GM23338 (cell line): ENCODE data around the gene RAB11FIP4. TPM values are rescaled to one million over a fixed set of nuclear protein-coding genes. Genes with fewer than 3 reads are reported as not detected.
A peak's percentile ranks its signal among the peaks of the same experiment; 100 is the strongest.

Source experiments
- ATAC-seq: fragments of 200-7000 bp; cut with Tn5 transposase; 3 replicates; pipeline ENCODE4 v1.9.1; 2020
- DNase-seq: peaks from one replicate; pipeline ENCODE4 v3.0.0-alpha.2; 2015; ENCODE audit warnings: low spot score
- H2AFZ ChIP-seq: fragments of 200-600 bp; sonication (generic); 2 replicates; pipeline ENCODE4 v1.8.0; 2016; ENCODE audit warnings: antibody characterized with exemption, mild to moderate bottlenecking, moderate library complexity
- H3F3A ChIP-seq: fragments of 200-600 bp; sonication (generic); replicated peaks from 2 replicates; pipeline ENCODE4 v1.8.0; 2017; ENCODE audit warnings: antibody characterized with exemption, mixed run types, low read depth
- H3K27ac ChIP-seq: fragments of 200-600 bp; sonication (generic); 2 replicates; pipeline ENCODE4 v1.6.1; 2016; ENCODE audit warnings: low read depth
- H3K27me3 ChIP-seq: fragments of 200-600 bp; sonication (generic); 2 replicates; pipeline ENCODE4 v1.8.0; 2016; ENCODE audit warnings: mild to moderate bottlenecking, mixed run types, moderate library complexity; ENCODE audit not compliant: insufficient read depth
- H3K36me3 ChIP-seq: fragments of 200-600 bp; sonication (generic); 2 replicates; pipeline ENCODE4 v1.8.0; 2016; ENCODE audit warnings: mild to moderate bottlenecking; ENCODE audit not compliant: insufficient read depth
- H3K4me1 ChIP-seq: fragments of 200-600 bp; sonication (generic); 2 replicates; pipeline ENCODE4 v1.8.0; 2016; ENCODE audit warnings: mild to moderate bottlenecking, moderate library complexity; ENCODE audit not compliant: insufficient read depth
- H3K4me2 ChIP-seq: fragments of 200-600 bp; sonication (generic); 2 replicates; pipeline ENCODE4 v1.7.1; 2017; ENCODE audit warnings: mixed run types
- H3K4me3 ChIP-seq: fragments of 200-600 bp; sonication (generic); 2 replicates; pipeline ENCODE4 v1.6.1; 2016; ENCODE audit warnings: mixed run types
- H3K79me2 ChIP-seq: fragments of 200-600 bp; sonication (generic); replicated peaks from 2 replicates; pipeline ENCODE4 v1.8.0; 2017; ENCODE audit warnings: mild to moderate bottlenecking; ENCODE audit not compliant: insufficient read depth
- H3K9me2 ChIP-seq: fragments of 200-600 bp; sonication (generic); 2 replicates; pipeline ENCODE4 v1.8.0; 2017; ENCODE audit not compliant: insufficient read depth
- H4K20me1 ChIP-seq: fragments of 200-600 bp; sonication (generic); replicated peaks from 2 replicates; pipeline ENCODE4 v1.8.0; 2017; ENCODE audit warnings: mild to moderate bottlenecking; ENCODE audit not compliant: insufficient read depth
- H3K27ac Mint-ChIP-seq: 2 replicates; pipeline ENCODE4 v1.8.0; 2020; ENCODE audit warnings: inconsistent platforms, mild to moderate bottlenecking, moderate library complexity, mixed read lengths
- H3K27me3 Mint-ChIP-seq: 3 replicates; pipeline ENCODE4 v1.8.0; 2022; ENCODE audit warnings: low read depth, mild to moderate bottlenecking, moderate library complexity, mixed read lengths, inconsistent platforms; ENCODE audit not compliant: insufficient read depth, poor library complexity
- H3K36me3 Mint-ChIP-seq: 3 replicates; pipeline ENCODE4 v1.8.0; 2021; ENCODE audit warnings: low read depth, mild to moderate bottlenecking, inconsistent platforms, moderate library complexity, mixed read lengths
- H3K4me1 Mint-ChIP-seq: 3 replicates; pipeline ENCODE4 v1.8.0; 2020; ENCODE audit warnings: mild to moderate bottlenecking, inconsistent platforms, mixed read lengths
- H3K4me3 Mint-ChIP-seq: 3 replicates; pipeline ENCODE4 v1.8.0; 2021; ENCODE audit warnings: moderate library complexity, mild to moderate bottlenecking, inconsistent platforms, mixed read lengths
- H3K9me3 Mint-ChIP-seq: 3 replicates; pipeline ENCODE4 v1.8.0; 2020; ENCODE audit warnings: moderate library complexity, mild to moderate bottlenecking, inconsistent platforms, mixed read lengths
- polyA plus RNA-seq: library from polyadenylated mRNA; unstranded; fragments of >200 nt; fragmentation: Nextera tagmentation; extraction: Ambion mirVana; gene quantifications from 2 replicates; pipeline ENCODE4 v1.2.1, GENCODE V29; 2016
- total RNA-seq: library from RNA; depleted of rRNA; stranded (reverse); fragments of >200 nt; shearing (Covaris generic); gene quantifications from 2 replicates; pipeline ENCODE4 v1.2.3, GENCODE V29; 2014
- TF ChIP-seq, protein P1 (sequence below), 2 experiments: fragments of 200-600 bp in 1 of 2; sonication (generic) in 1 of 2; conservative IDR thresholded peaks; 2 replicates each; pipeline versions ENCODE4 v1.5.1 to v1.6.1; 2016 to 2017; ENCODE audit warnings: antibody characterized with exemption in 2 of 2, low read depth in 2 of 2, mild to moderate bottlenecking in 2 of 2, moderate library complexity in 1 of 2
- TF ChIP-seq, protein P2 (sequence below): fragments of 250-450 bp; sonication (Bioruptor Pico); IDR thresholded peaks from 2 replicates; pipeline ENCODE4 v1.5.0; 2020; ENCODE audit warnings: mild to moderate bottlenecking, moderate library complexity

RAB11FIP4 gene
- total and polyA plus RNA-seq, 2 experiments from 2014 or later = 26.0 to 65.6 TPM

DNA sequence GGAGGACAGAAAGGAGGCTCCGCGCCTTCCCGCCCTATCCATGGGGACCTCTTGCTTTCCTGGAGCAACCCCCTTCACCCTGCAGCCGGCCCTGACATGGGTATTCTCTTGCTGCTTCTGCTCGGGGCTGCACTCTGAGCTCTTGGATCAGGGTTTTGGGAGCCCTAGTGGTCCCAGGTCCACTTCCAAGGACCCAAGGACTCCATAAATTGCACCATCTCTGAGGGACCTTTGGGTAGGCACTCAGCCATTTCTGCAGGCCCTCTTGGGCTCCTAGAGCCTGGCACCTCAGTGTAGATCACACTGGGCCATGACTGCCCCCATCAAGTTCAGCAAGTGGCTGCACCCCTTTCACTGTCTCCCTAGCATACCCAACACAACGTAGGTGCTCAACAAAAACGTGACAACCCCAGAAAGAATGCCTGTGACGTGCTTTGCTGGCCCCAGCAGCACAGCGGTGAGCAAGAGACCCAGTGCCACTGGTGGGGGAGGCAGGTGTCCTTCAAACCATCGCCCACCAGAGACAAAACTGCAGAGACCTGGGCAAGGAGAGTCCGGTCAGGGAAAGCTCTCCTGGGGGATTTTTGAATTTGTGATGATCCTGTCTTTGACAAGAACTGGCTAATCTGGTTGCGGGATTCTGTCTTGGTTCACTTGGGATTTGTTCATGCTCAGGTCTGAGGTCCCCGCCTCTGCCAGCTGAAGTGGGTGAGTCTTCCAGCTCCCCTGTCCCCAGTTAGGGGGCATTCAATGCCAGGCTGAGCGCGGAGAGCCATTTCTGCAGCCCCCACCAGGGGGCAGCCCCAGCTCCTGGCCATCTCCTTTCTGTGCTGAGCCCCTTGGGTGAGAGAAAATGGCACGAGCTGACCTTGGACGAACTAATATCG lies 2.5 kb upstream of the RAB11FIP4 start:
- TF ChIP-seq, protein P1, sequence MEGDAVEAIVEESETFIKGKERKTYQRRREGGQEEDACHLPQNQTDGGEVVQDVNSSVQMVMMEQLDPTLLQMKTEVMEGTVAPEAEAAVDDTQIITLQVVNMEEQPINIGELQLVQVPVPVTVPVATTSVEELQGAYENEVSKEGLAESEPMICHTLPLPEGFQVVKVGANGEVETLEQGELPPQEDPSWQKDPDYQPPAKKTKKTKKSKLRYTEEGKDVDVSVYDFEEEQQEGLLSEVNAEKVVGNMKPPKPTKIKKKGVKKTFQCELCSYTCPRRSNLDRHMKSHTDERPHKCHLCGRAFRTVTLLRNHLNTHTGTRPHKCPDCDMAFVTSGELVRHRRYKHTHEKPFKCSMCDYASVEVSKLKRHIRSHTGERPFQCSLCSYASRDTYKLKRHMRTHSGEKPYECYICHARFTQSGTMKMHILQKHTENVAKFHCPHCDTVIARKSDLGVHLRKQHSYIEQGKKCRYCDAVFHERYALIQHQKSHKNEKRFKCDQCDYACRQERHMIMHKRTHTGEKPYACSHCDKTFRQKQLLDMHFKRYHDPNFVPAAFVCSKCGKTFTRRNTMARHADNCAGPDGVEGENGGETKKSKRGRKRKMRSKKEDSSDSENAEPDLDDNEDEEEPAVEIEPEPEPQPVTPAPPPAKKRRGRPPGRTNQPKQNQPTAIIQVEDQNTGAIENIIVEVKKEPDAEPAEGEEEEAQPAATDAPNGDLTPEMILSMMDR (conservative IDR thresholded peaks at IDR 0.05; ENCODE audit: low read depth in 2 of 2) = peak; percentile 81
- TF ChIP-seq, protein P2, sequence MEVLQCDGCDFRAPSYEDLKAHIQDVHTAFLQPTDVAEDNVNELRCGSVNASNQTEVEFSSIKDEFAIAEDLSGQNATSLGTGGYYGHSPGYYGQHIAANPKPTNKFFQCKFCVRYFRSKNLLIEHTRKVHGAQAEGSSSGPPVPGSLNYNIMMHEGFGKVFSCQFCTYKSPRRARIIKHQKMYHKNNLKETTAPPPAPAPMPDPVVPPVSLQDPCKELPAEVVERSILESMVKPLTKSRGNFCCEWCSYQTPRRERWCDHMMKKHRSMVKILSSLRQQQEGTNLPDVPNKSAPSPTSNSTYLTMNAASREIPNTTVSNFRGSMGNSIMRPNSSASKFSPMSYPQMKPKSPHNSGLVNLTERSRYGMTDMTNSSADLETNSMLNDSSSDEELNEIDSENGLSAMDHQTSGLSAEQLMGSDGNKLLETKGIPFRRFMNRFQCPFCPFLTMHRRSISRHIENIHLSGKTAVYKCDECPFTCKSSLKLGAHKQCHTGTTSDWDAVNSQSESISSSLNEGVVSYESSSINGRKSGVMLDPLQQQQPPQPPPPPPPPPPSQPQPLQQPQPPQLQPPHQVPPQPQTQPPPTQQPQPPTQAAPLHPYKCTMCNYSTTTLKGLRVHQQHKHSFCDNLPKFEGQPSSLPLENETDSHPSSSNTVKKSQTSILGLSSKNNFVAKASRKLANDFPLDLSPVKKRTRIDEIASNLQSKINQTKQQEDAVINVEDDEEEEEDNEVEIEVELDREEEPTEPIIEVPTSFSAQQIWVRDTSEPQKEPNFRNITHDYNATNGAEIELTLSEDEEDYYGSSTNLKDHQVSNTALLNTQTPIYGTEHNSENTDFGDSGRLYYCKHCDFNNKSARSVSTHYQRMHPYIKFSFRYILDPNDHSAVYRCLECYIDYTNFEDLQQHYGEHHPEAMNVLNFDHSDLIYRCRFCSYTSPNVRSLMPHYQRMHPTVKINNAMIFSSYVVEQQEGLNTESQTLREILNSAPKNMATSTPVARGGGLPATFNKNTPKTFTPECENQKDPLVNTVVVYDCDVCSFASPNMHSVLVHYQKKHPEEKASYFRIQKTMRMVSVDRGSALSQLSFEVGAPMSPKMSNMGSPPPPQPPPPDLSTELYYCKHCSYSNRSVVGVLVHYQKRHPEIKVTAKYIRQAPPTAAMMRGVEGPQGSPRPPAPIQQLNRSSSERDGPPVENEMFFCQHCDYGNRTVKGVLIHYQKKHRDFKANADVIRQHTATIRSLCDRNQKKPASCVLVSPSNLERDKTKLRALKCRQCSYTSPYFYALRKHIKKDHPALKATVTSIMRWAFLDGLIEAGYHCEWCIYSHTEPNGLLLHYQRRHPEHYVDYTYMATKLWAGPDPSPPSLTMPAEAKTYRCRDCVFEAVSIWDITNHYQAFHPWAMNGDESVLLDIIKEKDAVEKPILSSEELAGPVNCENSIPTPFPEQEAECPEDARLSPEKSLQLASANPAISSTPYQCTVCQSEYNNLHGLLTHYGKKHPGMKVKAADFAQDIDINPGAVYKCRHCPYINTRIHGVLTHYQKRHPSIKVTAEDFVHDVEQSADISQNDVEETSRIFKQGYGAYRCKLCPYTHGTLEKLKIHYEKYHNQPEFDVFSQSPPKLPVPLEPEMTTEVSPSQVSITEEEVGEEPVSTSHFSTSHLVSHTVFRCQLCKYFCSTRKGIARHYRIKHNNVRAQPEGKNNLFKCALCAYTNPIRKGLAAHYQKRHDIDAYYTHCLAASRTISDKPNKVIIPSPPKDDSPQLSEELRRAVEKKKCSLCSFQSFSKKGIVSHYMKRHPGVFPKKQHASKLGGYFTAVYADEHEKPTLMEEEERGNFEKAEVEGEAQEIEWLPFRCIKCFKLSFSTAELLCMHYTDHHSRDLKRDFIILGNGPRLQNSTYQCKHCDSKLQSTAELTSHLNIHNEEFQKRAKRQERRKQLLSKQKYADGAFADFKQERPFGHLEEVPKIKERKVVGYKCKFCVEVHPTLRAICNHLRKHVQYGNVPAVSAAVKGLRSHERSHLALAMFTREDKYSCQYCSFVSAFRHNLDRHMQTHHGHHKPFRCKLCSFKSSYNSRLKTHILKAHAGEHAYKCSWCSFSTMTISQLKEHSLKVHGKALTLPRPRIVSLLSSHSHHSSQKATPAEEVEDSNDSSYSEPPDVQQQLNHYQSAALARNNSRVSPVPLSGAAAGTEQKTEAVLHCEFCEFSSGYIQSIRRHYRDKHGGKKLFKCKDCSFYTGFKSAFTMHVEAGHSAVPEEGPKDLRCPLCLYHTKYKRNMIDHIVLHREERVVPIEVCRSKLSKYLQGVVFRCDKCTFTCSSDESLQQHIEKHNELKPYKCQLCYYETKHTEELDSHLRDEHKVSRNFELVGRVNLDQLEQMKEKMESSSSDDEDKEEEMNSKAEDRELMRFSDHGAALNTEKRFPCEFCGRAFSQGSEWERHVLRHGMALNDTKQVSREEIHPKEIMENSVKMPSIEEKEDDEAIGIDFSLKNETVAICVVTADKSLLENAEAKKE (CRISPR knock-in tag) = no peak
- Mint-ChIP-seq H3K27me3 (peaks cover 32% of the 10 kb centered on the region), H3K4me1 (peaks cover 13% of the 10 kb centered on the region), H3K4me3 (peak overlapping the region; percentile 79; the same call in 1 of the 3 replicates), H3K27ac (no peak overlapping the region), H3K36me3 (no peaks in the 10 kb centered on the region; the same call in 2 of the 3 replicates), H3K9me3 (no peaks in the 10 kb centered on the region)
- H3K27me3 ChIP-seq = peaks cover 32% of the 10 kb centered on the region
- H3K4me3 ChIP-seq = peak overlapping the region; percentile 42; the same call in 1 of the 2 replicates
- peak overlapping the region; percentile 83 for H2AFZ ChIP-seq
- H3K27ac ChIP-seq = no peak overlapping the region
- H4K20me1 ChIP-seq = no peaks in the 10 kb centered on the region; the same call in 1 of the 2 replicates
- peaks cover 7% of the 10 kb centered on the region; the same call in 1 of the 2 replicates for H3K4me1 ChIP-seq
- no peaks in the 10 kb centered on the region for H3K36me3 ChIP-seq
- no peaks in the 10 kb centered on the region for H3K9me2 ChIP-seq
- ATAC-seq = peak; percentile 57
- no peaks in the 10 kb centered on the region for H3K79me2 ChIP-seq
- peaks cover 9% of the 10 kb centered on the region; the same call in 1 of the 2 replicates for H3F3A ChIP-seq
- H3K4me2 ChIP-seq = peak overlapping the region; percentile 74
- peak; percentile 76 for DNase-seq
